RCC 7860 (cell line): ENCODE results near the gene HSDL2.
A peak's percentile ranks its signal among the peaks of the same experiment; 100 is the strongest.
"Not testable (repeated sequence)": the region's sequence is repeated elsewhere in the genome, so short reads cannot be mapped to it uniquely, and the experiment has no call there.

Experiments
- DNase-seq: peaks from one replicate; pipeline ENCODE4 v3.0.0-alpha.2; 2015; ENCODE audit warnings: low spot score
- FAIRE-seq: peaks from 2 replicates; lab custom pipeline; 2012; peaks lifted over from hg19 to GRCh38; lab: Jason Lieb, UNC

The HSDL2 gene

DNA sequence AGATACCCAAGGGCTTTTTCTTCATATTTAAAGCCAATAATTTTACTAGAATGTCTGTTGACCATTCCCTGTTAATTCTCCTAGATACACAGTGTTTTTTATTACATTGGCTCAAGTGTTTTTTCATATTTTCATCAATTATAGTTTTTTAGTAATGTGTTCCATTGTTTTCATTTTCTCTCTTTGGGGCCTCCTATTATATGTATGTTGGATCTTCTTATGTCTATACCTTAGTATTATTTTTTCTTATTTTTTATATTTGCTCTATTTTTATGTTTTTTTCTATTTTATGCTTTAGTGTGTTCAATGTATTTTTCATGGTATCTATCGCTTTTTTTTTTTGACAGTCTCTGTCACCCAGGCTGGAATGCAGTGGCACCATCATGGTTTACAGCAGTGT, 114.2 kb downstream of the HSDL2 start:
- FAIRE-seq (no peak), DNase-seq (no peak)

DNA sequence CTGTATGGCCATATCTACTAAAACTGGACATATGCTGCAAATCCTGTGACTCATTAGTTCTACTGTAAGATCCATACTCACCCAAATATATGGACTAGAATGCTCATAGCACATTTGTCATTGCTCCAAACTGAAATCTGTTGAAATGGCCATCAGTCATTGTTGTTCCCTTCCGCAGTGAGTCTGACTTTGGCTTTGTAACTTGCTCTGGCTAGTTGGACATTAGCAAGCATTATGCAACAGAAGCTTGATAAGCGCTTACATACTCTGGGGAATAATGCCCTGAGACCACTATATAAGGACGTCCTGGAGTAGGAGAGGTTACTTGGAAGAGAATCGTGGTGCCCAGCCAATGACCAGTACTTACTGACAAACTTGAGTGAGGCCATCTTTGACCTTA, 115.7 kb downstream of the HSDL2 start:
- no peak for DNase-seq
- FAIRE-seq, result no peak

DNA sequence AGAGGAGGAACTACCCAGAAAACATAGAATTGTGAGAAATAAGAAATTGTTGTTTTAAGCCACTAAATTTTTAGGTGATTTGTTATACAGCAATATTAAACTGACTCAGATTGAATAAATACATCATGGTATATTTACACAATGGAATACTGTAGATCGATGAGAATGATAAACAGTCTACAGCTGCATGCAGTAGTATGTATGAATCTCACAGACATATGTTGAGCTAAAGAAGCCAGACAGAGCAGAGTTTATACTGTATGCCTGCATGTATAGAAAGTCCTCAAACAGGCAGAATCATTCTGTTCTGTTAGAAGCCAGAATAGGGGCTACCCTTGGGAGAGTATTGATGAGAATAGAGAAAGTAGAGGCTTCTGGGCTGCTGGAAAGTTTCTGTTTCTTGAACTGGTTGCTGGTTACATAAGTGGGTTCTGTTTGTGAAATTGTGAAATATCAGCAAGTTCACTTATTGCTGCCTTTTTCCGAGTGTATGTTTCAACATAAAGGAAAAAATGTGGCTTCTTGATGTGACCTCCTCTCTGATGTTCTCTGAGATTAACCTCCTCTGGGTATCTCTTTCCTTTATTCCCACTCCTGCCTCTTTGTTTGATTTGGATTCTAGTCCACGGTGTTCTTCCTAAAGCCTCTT, 116.3 kb downstream of the HSDL2 start:
- FAIRE-seq (no peak), DNase-seq (no peak)

DNA sequence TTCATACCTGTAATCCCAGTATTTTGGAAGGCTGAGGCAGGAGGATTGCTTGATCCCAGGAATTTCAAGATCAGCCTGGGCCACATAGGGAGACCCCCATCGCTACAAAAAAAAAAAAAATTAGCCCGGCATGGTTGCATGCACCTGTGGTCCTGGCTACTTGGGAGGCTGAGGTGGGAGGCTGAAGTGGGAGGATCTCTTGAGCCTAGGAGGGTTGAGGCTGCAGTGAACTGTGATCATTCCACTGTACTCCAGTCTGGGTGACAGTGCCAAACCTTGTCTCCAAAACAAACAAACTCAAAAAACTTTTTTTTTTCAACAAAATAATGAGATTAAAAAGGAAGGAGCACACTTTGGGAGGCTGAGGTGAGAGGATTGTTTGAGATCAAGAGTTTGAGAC, 120.9 kb downstream of the HSDL2 start:
- DNase-seq (no peak), FAIRE-seq (no peak)

DNA sequence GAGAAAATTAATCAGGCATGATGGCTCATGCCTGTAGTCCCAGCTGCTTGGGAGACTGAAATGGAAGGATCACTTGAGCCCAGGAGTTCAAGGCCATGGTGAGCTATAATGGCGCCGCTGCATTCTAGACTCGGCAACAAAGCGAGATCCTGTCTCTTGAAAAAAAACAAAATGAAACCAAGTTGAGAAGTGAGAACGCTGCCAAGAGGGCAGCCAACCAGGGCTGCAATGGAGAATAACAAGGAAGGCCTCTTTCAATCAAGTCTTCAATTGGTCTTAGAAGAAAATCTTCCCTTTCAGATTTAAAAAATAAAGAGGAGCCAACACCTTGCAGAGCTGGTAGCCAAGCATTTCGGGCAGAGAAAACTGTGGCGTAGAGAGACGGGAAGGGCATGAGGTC, 121.4 kb downstream of the HSDL2 start:
- no peak for FAIRE-seq
- DNase-seq, result no peak

DNA sequence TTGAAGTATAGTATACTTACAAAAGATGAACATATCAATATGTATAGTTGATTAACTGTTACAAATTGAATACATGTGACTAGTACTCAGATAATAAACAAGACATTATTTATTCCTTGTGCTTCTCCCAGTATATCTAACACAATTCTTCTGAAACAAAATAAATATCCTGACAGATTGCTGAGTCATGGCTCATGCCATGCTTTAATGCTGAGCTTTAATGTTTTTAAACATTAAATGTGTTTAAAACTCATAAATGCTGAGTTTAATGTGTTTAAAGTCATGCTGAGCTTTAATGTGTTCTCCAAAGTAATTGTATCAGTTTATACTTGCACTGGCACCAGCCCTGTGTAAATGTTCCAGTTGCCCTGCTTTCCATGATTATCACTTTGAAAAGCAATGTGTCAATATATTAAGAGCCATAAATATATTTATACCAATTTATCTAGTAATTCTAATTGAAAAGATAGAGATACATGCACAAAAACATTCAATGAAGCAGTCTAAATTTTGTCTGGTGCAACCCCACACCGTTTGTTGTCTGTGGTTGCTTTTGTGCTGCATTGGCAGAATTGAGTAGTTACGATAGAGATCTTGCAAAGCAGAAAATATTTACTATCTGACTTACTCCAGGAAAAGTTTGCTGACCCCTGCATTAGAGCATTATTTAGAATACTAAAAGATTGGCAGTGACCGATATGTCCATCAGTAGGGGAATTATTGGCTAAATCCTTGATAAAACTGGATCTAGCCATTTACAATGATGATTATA, 122.5 kb downstream of the HSDL2 start:
- DNase-seq (no peak), FAIRE-seq (no peak)

DNA sequence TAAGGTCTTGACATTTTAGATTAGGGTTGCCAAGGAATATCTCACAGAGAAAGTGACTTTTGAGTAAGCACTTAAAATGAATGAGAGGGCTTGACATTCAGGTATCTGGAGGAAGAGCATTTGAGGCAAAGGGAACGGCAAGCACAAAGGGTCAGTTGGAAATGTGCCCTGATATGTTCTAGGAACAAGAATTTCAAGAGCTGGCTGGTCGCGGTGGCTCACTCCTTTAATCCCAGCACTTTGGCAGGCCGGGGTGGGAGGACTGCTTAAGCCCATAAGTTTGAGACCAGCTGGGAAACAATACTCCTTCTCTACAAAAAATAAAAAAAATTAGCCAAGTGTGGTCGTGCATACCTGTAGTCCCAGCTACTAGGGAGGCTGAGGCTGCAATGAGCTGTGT, 123.3 kb downstream of the HSDL2 start:
- FAIRE-seq (no peak), DNase-seq (no peak)

DNA sequence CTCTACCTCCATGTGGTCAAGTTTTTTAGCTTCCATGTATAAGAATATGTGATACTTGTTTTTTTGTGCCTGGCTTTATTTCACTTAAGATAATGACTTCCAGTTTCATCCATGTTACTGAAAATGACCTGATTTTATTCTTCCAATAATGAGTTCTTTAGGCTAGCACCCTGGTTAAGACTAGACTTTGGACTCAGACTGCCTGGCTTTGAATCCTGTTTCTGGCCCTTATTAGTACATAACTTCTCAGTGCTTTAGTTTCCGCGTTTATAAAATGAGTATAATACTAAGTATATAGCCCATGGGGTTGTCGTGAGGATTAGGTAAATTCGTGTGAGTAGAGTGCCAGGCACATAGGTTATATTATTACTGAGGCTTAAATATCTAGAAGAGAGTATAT, 125.2 kb downstream of the HSDL2 start:
- no peak for DNase-seq
- FAIRE-seq, result no peak

DNA sequence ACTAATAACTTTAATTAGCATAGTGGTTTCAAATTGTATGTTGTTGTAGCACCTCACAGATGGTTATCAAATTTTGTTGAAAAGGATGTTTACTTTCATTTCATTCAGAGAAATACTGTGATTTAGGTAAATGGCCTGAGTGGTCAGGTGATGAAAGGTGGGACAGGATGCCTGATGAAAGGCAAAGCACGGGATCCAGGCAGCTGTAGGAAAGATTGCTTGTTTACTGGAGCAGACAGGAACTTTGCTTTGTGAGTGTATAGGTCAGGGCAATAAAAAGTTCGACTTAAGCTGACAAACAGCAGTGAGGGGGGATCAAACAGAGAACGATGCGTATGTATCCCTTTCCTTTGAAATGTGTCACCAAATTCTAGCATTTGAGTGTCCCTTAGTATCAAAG, 125.7 kb downstream of the HSDL2 start:
- DNase-seq (no peak), FAIRE-seq (no peak)

DNA sequence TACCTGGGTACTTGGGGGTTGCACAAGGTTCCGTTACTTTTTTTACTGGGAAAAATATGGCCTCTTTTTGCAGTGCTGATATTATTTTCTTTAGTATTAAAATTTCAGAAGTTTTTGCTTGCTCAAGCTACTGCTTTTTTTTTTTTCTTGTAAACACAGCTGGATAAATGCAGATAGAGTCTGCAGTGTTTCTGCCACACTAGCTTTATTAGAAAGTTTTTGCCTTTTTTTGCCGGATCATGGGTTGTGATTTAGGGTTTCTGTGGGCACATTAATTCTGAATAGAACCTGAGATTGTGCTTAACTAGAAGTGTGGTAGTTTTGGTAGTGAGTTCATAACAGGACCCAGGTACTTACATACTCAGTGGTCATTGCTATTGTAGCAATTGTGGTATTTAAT, 126.7 kb downstream of the HSDL2 start:
- FAIRE-seq, result no peak
- DNase-seq, result no peak

DNA sequence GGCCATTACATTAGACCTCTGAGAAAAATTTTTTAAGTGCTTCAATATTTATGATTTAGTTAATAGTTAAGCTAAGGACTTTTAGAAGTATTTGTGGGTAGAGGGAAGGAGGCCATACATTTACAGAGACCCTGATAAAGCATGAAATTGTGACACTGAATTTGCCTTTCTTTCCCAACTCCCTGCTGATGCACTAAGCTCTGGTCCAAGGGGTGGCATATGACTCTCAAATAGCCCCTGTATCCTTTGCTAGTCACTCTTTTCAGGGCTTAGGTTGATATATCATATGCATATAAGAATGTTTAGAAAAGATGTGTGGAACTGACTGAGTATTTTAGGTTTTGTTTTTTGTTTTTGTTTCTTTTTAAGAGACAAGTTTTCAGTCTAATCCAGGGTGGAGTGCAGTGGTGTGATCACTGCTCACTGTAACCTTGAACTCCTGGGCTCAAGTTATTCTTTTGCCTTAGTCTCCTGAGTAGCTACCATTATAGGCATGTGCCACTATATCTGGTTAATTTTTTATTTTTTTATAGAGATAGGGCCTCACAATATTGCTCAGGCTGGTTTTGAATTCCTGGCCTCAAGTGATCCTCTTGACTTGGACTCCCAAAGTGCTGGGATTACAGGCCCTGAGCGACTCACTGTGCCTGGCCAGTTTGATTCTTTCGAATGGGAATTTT, 127.2 kb downstream of the HSDL2 start:
- peak; percentile 38 for FAIRE-seq
- no peak for DNase-seq

DNA sequence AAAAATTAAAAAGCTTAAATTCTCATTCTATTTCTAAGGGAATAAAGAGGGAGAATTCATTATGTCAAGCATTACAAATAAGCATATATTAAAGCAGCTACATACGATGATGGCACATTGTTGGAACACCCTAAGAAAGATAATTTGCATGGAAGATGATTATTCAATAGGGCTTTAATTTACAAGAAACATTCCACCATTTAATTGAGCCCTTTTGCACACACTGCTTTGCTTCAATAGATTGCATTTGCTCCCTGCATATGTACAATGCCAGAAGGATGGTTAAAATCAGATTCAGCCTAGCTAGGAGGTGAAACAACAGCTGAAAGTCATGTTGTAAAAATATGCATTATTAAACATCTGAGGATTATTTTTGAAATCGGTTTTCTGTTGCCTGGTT, 128.5 kb downstream of the HSDL2 start:
- FAIRE-seq (no peak), DNase-seq (no peak)

DNA sequence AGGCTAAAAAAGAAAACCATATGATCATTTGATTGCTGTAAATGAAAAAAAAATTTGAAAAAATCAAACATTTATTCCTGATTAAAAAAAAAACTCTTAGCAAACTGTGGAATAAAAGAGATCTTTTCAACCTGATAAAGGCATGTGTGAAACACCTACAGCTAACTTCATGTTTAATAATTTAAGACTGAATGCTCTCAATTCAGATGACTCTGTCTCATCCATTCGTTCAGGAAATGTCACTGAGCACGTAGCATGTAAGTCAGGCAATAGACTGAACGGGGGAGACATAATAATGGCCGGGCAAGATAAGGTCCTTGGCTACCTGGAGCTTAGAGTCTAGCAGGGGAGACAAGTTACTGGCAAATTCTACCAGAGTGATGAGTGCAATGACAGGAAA, 132.5 kb downstream of the HSDL2 start:
- not testable (repeated sequence) for FAIRE-seq, DNase-seq

DNA sequence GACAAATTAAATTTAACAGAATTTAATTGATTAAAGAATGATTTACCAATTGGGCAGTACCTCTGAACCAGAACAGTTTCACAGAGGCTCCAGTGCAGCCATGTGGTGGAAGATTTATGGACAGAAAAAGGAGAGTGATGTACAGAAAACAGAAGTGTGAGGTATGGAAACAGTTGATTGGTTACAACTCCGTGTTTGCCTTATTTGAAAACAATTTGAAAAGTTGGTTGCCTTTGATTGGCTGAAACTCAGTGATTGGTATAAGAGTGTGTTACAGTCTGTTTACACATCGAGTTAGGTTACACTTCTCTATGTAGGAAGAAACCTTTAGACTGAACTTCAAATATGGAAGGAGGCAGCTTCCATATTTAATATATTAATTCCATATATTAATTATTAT, 136.9 kb downstream of the HSDL2 start:
- FAIRE-seq, result no peak

DNA sequence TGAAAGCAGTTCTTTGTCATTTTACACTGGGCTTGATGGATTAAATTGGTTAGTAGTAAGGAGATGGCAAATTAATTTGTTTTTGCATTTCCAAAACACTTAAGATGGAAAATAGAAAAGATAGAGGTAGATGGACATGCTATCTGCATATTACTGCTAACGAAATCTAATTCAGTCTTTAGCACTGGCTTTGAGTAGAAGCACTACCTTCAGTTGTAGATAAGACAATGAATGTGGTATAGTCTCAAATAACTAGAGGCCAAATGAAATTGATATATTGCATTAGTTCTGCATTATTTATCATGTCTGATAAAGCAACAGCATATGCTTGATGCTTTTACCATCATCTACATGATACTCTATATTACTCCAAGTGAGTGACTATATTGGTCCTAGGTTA, 140.2 kb downstream of the HSDL2 start:
- FAIRE-seq, result no peak
- DNase-seq, result no peak

More for the DNA sequence above, 136.9 kb downstream of the HSDL2 start:
- DNase-seq, result no peak

DNA sequence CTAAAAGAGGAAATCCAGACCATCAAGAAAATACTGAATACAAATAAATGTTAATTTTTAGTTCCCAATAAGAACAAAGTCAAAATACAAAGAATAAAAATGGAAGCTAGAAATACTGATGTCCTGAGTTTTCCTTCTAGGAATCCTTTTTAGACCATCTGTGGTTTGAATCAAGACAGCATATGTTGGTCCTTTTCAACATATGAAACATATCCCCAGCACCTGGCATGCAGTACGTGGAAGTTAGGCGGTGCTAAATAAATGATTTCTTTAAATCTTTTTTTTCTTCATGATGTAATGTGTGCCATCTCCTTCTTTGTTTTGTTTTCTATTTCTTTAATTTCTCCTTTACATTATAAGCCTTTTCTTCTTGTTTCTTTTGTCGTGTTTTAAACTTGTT, 140.7 kb downstream of the HSDL2 start:
- FAIRE-seq (no peak), DNase-seq (no peak)
